HG03064 (cell line): ENCODE measurements around the gene MRPL34.

Experiments
- ATAC-seq: cut with Tn5 transposase; IDR thresholded peaks from one replicate; pipeline ENCODE4 v1.9.1; 2021; ENCODE audit warnings: low read depth; ENCODE audit not compliant: unreplicated experiment

MRPL34 gene

GRCh38 chr19:17307876-17308377 is 2.3 kb downstream of the MRPL34 start:
- no peak for ATAC-seq

- ATAC-seq = peak; percentile 48
Observed at GRCh38 chr19:17309198-17309964, 3.7 kb downstream of the MRPL34 start, which contains the start of gene DDA1. DDA1 (plus strand) TSS chr19:17309563; CDS start chr19:17309655, 92 bp downstream.

GRCh38 chr19:17309965-17310461 is 4.3 kb downstream of the MRPL34 start:
- ATAC-seq = no peak

GRCh38 chr19:17311455-17312188 is 6.0 kb downstream of the MRPL34 start:
- no peak for ATAC-seq

GRCh38 chr19:17312189-17313113 is 6.8 kb downstream of the MRPL34 start:
- ATAC-seq = no peak

- no peak for ATAC-seq
Observed at GRCh38 chr19:17314007-17314593, 8.4 kb downstream of the MRPL34 start.

GRCh38 chr19:17318966-17319365 is 13.3 kb downstream of the MRPL34 start:
- no peak for ATAC-seq

- no peak for ATAC-seq
Observed at GRCh38 chr19:17319473-17320238, 14.0 kb downstream of the MRPL34 start.

GRCh38 chr19:17320435-17320834 is 14.8 kb downstream of the MRPL34 start:
- no peak for ATAC-seq

GRCh38 chr19:17321655-17322489 is 16.2 kb downstream of the MRPL34 start:
- ATAC-seq = no peak

- ATAC-seq = no peak
Observed at GRCh38 chr19:17322854-17323253, 17.2 kb downstream of the MRPL34 start.

- ATAC-seq = no peak
Observed at GRCh38 chr19:17323300-17323963, 17.8 kb downstream of the MRPL34 start.

GRCh38 chr19:17323964-17324332 is 18.3 kb downstream of the MRPL34 start:
- no peak for ATAC-seq

- ATAC-seq = no peak
Observed at GRCh38 chr19:17324357-17325114, 18.9 kb downstream of the MRPL34 start.

- ATAC-seq = no peak
Observed at GRCh38 chr19:17325133-17325532, 19.5 kb downstream of the MRPL34 start.

GRCh38 chr19:17325881-17326594 is 20.4 kb downstream of the MRPL34 start:
- no peak for ATAC-seq

GRCh38 chr19:17326595-17326966 is 20.9 kb downstream of the MRPL34 start:
- ATAC-seq = no peak
